AG10803 (cell line): ENCODE measurements around the gene HELZ.

Source experiments
- DNase-seq: peaks from one replicate; pipeline ENCODE4 v3.0.0; 2010; ENCODE audit warnings: low read depth
- H3K4me3 ChIP-seq: 2 replicates; pipeline ENCODE4 v1.5.1; 2011; ENCODE audit warnings: mild to moderate bottlenecking, low read length, control low read depth
- TF ChIP-seq, protein P1 (sequence below): conservative IDR thresholded peaks from 2 replicates; pipeline ENCODE4 v1.5.1; 2011; ENCODE audit warnings: mild to moderate bottlenecking, low read length, control low read depth, inconsistent platforms

The HELZ gene

GRCh38 chr17:67092291-67092690, 152.7 kb downstream of the HELZ start:
- H3K4me3 ChIP-seq = no peak overlapping the region
- TF ChIP-seq, protein P1, sequence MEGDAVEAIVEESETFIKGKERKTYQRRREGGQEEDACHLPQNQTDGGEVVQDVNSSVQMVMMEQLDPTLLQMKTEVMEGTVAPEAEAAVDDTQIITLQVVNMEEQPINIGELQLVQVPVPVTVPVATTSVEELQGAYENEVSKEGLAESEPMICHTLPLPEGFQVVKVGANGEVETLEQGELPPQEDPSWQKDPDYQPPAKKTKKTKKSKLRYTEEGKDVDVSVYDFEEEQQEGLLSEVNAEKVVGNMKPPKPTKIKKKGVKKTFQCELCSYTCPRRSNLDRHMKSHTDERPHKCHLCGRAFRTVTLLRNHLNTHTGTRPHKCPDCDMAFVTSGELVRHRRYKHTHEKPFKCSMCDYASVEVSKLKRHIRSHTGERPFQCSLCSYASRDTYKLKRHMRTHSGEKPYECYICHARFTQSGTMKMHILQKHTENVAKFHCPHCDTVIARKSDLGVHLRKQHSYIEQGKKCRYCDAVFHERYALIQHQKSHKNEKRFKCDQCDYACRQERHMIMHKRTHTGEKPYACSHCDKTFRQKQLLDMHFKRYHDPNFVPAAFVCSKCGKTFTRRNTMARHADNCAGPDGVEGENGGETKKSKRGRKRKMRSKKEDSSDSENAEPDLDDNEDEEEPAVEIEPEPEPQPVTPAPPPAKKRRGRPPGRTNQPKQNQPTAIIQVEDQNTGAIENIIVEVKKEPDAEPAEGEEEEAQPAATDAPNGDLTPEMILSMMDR = no peak
- DNase-seq = no peak

DNA sequence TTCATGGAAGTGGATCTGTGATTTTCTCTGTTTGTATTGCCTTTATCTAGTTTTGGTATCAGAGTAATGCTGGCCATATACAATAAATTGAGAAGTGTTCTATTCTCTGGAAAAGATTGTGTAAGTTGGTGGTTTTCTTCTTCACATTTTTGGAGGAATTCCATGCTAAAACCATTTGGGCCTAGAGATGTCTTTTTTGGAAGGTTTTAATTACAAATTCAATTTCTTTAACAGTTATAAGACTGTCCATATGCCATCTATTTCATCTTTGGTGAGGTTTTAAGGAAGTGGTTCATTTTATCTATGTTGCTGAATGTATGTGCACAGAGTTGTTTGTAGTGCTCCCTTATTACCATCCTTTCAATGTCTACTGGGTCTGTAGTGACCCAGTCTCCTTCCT, 154.7 kb downstream of the HELZ start:
- DNase-seq = peak; percentile 17
- TF ChIP-seq, protein P1 = no peak
- no peak overlapping the region for H3K4me3 ChIP-seq

- TF ChIP-seq, protein P1 = no peak
- no peak overlapping the region for H3K4me3 ChIP-seq
- DNase-seq = no peak
Observed at GRCh38 chr17:67088639-67089038, 156.4 kb downstream of the HELZ start.

DNA sequence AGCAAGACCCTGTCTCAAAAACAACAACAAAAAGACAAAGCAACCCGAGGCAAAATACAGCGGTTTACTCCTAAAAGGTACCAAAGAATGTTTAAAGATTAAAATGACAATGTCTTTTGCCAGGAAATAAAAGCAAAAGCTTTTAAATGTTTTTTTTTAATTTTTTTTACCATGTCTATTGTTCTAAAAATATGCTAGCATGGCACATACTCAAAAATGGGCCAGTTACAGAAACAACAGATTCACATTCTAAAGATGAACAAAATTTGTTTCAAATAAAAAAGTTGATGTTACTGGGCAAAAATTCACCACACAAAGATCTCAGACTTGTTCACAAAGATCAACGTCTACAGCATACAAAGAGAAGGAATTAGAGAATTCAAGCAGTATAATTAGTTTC, 159.6 kb downstream of the HELZ start:
- TF ChIP-seq, protein P1 = no peak
- DNase-seq = no peak

DNA sequence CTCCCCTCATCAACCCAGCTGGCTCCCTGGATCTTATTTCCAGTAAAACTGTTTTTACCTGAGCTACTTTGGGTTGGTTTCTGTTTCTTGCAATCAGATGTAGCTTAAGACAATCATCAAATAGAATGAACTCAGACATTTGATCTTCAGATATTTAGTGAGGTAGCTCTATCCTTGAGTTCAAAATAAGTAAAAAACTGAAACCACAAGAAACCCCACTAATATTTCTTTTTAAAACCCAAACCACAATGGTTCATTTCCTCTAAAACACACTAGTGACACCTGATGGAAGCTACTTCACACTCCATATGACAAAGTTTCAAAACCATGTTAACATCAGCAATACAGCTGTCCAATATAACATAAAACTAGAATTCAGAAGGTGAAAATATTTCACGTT, 162.9 kb downstream of the HELZ start:
- DNase-seq = no peak
- H3K4me3 ChIP-seq = no peak overlapping the region
- TF ChIP-seq, protein P1 = no peak

More for the DNA sequence above, 159.6 kb downstream of the HELZ start:
- H3K4me3 ChIP-seq = no peak overlapping the region

GRCh38 chr17:67080804-67081203, 164.2 kb downstream of the HELZ start:
- TF ChIP-seq, protein P1 = no peak
- no peak for DNase-seq
- no peak overlapping the region for H3K4me3 ChIP-seq

DNA sequence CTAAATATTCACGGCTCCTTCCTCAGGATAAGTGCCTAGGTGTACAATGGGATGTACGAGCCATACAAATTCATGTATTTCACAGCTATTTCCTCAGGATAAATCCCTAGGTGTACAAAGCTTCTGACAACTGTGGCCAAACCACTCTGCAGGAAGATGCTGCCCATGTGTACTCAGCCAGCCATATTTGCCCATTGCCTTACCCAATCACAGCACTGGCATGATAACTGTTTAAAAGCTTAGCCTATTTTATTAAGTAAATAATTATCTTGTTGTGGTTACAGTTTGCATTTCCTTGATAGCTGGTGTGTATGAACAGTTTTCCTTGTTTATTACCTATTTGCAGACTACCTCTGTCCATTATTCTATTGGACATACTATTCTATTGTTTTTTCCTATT, 165.5 kb downstream of the HELZ start:
- H3K4me3 ChIP-seq = no peak overlapping the region
- DNase-seq = no peak
- TF ChIP-seq, protein P1 = no peak
